ENCODE results near the gene CPLX4.
A peak's percentile ranks its signal among the peaks of the same experiment; 100 is the strongest.

The CPLX4 gene

GRCh38 chr18:59318460-59319050, at the start of gene CPLX4:
TSS of gene CPLX4 (minus strand) at chr18:59318649. CDS start at chr18:59318462, 187 bp downstream.
- no peak for DNase-seq

DNA sequence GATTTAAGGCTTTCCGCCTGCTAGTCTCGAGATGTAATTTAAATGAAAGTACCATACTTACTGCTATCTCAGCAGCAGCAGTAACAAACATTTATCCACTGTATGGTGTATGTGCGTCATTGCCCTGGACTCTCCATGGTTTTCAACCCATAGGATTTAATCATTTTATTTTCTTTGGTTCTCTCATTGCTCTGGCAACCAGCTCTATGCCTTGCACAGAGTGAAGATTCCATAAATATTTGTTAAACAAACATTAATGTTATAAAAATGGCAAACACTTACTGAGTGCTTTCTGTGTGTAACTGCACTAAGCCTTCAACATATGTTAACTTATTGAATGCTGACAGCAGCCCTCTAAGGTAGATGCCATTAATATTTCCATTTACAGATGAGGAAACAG, 41.9 kb upstream of the CPLX4 start:
- no peak for DNase-seq

DNA sequence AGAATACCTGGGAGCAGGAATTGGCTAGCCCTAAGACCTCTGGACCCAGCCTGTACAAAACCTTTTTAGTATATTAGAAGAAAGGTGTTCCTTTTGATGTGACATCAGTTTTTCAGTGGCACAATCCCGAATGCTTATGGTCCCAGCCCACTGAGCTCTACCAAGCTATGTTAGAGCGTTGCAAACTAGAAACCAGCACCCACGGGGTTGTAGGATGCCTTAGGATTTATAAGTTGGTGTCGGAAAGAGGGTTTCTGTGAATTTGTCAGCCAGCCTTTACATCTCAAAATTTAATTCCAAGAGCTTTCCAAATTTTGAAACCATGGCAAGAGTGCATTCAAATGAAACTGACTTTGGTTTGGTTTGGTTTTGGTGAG, 41.1 kb upstream of the CPLX4 start:
- no peak for DNase-seq

DNA sequence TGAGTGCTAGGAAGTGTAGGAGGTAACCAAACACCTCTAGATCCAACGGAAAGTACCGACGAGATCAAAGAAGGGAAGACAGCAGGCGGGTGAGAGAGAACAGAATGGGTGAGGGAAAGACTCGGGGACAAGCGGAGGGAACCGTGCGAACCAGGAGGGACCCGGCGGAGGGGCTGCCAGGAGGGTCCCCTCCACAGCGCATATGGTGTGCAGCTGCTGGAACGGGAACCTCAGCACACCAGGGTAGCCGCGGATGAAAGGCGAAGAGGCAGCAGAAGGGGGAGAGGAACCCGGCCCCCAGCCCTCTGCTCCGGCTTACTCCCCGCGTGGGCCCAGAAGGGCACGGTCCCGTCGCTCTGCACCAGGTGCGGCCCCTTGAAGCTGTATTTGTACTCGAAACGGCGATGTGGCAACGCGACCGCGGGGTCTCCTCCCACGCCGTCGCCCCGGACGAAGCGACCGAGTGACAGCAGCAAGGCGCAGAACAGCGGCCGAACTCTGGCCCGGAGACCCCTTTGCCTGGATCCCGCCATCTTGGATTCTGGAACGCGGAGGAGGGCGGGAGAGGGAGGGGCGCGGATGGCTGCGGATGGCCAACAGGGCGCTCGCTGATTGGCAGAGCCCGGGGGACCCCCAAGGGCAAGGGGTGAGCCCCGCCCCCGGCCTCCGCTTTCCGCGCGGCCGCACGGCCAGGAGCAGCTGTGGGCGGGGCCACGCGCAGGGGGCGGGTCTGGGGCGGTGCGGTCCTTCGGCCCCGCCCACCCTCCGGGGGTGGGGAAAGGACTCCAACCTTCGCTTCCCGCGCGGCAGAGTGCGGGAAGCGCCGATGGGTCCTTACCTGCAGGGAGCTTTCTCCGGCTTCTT, 40.5 kb upstream of the CPLX4 start, which contains the start of gene LMAN1:
TSS of gene LMAN1 (minus strand) at position 554 of the 864 bp plus-strand sequence. CDS start at position 533, 21 bp downstream.
- peak; percentile 89 for DNase-seq

GRCh38 chr18:59358414-59358711, 39.9 kb upstream of the CPLX4 start:
- DNase-seq = no peak

DNA sequence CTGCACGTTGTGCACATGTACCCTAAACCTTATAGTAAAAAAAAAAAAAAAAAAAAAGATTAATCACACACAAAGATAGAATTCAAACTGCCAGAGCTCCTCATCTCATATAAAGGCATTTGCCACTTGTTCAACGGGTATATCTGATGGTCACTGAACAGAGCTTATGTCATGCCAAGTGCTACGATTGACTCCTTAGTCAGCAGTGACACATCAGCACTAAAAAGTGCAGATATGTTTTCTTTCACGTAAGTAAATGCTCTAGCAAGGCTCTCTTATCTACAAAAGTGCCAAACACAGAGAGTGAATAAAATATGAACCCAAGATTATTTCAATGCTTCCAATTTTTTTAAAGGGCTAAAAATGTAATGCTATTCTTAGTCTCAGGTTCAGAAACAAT, 39.5 kb upstream of the CPLX4 start:
- DNase-seq = no peak

GRCh38 chr18:59354731-59355130, 36.3 kb upstream of the CPLX4 start:
- no peak for DNase-seq

GRCh38 chr18:59353079-59353680, 34.7 kb upstream of the CPLX4 start:
- no peak for DNase-seq

DNA sequence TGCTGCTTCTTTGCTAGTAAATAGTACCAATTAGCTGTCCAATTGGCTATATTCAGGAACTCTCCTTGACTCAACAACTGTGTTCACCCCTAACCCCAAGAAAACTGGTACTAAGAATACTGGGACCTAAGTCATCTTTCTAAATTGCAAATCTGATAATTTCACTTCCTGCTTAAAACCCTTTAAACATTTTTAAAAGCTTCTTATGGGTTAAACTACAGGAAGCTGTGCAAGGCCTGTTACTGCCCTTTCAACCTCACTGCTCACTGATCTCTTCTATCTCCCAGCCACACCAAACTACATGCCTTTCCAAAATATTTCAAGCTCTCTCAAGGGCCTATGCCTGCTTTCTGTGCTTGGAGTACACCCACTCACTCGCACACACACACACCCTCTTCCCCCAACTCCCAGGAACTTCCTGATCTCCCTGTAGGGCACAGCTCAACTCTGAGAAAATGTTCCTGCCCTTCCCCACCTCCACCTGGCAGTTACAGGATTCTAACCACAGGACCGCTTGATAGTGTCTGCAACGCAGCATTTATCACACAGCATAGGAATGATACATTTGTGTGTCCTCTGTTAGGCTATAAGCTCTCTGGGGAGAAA, 33.9 kb upstream of the CPLX4 start:
- no peak for DNase-seq

DNA sequence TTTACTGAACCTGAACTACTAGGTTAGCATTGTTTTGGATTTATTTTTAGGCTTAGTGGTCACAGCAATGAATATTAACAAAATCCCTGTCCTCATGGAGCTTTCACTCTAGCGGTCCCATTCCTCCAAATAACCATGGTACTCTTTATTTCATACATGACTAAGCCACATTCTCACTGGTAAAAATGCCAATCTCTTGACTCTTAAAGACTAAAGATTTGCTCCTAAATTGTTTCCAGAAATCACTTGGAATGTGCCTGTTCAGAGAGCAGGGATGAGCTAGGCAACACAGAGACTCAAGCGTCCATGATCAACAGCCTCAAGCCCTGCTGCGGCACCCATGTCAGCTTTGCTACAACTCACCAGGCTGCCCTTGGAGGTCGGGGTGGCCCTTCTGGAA, 27.1 kb upstream of the CPLX4 start:
- no peak for DNase-seq

GRCh38 chr18:59344996-59345395, 26.5 kb upstream of the CPLX4 start:
- DNase-seq = no peak

DNA sequence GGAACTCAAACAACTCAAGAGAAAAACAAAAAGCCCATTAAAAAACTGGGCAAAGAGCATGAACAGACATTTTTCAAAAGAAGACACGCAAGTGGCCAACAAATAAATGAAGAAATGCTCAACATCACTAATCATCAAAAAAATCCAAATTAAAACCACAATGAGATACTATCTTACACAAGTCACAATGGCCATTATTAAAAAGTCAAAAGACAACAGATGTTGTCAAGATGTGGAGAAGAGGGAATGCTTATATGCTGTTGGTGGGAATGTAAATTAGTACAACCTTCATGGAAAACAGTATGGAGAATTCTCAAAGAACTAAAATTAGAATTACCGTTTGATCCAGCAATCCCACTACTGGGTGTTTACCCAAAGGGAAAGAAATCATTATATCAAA, 25.5 kb upstream of the CPLX4 start:
- no peak for DNase-seq

GRCh38 chr18:59340817-59341216, 22.4 kb upstream of the CPLX4 start:
- DNase-seq = no peak

DNA sequence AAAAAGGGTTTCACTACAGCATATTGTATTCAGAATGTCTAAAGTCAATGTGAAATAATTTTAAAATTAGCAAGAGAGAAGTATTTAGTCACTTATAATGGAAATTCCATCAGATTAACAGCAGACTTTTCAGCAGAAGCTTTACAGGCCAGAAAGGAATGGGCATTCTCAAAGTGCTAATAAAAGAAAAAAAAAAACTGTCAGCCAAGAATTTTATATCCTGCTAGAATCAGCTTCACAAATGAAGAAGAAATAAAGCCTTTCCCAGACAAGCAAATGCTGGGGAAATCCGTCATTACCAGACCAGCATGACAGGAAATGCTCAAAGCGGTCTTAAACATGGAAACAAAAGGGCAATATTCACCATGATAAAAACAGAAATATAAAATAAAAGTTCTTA, 21.9 kb upstream of the CPLX4 start:
- DNase-seq = no peak

GRCh38 chr18:59332986-59333385, 14.5 kb upstream of the CPLX4 start:
- no peak for DNase-seq

GRCh38 chr18:59328683-59329082, 10.2 kb upstream of the CPLX4 start:
- no peak for DNase-seq

GRCh38 chr18:59325965-59326364, 7.5 kb upstream of the CPLX4 start:
- no peak for DNase-seq

DNA sequence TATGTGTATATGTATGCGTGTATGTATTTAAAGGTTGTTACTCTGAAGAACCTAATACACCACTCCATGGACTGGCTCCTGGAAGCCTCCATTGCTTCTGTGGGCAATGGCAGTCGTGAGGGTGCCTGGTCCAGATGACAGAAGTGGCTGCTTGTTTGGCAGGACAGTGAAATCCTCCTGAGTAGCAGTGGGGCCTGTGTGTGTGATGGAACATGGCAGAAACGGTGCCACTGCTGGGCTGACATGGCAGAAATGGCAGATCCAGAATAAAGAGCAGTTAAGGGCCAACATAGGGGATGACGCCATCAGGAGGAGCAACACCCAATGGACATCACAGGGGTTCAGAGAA, 6.1 kb upstream of the CPLX4 start:
- no peak for DNase-seq

DNA sequence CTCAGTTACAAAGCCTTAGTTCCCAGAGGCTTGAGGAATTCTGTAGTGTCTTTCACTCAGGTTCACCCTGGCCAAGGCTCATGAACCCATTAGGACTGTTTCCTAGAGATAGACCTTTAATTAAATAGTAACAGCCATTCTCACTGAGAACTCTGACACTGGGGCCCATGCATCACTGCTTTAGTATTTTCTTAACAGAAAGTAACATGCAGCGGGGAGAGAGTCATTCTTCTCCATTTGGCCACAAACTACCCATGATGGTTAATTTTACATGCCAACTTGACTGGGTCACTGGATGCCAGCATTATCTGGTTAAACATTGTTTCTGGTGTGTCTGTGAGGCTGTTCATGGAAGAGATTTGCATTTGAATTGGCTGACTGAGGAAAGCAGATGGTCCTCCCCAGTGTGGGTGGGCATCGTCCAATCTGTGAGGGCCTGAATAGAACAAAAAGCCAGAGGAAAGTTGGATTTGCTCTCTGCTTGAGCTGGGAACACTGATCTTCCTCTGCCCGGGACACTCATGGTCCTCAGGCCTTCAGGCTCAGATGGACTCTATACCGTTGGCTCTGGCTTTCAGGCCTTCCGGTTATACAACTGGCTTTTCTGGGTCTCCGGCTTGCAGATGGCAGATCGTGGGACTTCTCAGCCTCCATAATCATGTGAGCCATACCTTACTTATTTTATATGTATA, 5.6 kb upstream of the CPLX4 start:
- no peak for DNase-seq

DNA sequence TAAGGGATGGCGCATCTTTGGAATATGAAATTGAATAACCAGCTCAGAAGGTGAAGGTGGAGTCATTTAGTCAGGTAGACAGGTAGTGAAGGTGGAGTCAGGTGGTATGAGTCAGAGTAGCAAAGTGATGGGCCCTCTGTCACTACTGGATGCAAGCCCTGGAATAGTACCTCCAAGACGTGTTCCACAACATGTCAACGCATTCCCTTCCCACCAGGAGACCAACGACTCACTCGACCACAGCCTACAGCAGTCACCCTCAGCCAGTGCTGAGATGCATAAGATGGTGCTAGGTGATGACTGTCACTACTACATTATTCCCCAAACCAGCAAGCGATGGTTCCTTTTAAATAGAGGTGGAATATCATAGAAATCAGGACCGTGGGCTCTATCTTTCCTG, 6.8 kb downstream of the CPLX4 start:
- DNase-seq = no peak

DNA sequence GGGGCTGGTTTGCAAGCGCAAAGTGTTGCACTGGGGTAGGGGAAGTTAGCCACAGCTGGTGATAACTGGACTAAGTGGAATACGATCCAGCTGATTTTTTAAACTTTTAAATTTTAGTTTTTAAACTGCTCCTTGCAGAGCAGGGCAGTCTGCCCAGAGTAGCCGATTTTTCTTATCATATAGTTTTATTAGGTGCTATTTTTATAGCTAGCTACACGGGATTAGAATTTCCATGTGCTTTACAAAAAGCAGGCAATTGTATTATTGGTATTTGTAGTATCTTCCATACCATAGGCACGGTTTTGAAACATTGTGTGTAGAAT, 9.6 kb downstream of the CPLX4 start:
- DNase-seq = no peak

DNA sequence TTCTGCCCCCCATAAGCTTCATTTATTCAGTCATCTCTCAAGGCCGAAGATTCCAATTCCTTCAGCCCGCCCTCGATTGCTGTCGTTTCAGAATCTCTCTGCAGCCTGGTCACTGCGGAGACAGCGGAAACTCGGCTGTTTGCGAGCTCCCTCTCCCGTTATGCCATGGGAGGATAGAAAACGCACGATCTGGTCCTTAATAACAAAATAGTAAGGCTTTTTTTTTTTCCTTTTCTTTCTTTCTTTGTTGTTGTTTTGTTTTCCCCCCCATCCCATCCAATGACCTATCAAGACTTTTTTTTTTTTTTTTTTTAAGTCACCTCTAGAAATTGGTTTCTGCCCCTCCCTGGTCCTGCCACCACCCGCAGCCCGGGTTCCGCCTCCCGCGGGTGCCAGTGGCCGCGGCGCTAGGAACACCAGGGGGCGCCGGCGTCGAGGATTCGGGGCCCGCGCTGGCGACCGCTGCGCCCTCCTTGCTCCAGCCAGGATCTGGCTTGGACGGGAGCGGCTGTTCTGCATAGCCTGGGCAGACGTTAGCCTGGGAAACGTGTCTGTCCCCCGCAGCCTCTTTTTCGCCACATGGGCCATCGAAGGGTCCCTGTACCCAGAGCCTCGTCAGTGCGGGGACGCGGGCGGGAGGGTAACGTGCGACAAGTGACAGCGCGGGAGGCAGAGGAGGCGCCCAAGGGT, 10.1 kb downstream of the CPLX4 start:
- DNase-seq = peak; percentile 36

- DNase-seq = no peak
These were observed 11.8 kb downstream of the CPLX4 start for GRCh38 chr18:59306640-59307039.
